HG03521 (cell line): ENCODE measurements around the gene ARRDC3.
"Not testable (repeated sequence)": the region's sequence is repeated elsewhere in the genome, so short reads cannot be mapped to it uniquely, and the experiment has no call there.

Experiments
- ATAC-seq: cut with Tn5 transposase; IDR thresholded peaks from one replicate; pipeline ENCODE4 v1.9.1; 2021; ENCODE audit warnings: mild to moderate bottlenecking, moderate library complexity; ENCODE audit not compliant: unreplicated experiment

The ARRDC3 gene, protein sequence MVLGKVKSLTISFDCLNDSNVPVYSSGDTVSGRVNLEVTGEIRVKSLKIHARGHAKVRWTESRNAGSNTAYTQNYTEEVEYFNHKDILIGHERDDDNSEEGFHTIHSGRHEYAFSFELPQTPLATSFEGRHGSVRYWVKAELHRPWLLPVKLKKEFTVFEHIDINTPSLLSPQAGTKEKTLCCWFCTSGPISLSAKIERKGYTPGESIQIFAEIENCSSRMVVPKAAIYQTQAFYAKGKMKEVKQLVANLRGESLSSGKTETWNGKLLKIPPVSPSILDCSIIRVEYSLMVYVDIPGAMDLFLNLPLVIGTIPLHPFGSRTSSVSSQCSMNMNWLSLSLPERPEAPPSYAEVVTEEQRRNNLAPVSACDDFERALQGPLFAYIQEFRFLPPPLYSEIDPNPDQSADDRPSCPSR

DNA sequence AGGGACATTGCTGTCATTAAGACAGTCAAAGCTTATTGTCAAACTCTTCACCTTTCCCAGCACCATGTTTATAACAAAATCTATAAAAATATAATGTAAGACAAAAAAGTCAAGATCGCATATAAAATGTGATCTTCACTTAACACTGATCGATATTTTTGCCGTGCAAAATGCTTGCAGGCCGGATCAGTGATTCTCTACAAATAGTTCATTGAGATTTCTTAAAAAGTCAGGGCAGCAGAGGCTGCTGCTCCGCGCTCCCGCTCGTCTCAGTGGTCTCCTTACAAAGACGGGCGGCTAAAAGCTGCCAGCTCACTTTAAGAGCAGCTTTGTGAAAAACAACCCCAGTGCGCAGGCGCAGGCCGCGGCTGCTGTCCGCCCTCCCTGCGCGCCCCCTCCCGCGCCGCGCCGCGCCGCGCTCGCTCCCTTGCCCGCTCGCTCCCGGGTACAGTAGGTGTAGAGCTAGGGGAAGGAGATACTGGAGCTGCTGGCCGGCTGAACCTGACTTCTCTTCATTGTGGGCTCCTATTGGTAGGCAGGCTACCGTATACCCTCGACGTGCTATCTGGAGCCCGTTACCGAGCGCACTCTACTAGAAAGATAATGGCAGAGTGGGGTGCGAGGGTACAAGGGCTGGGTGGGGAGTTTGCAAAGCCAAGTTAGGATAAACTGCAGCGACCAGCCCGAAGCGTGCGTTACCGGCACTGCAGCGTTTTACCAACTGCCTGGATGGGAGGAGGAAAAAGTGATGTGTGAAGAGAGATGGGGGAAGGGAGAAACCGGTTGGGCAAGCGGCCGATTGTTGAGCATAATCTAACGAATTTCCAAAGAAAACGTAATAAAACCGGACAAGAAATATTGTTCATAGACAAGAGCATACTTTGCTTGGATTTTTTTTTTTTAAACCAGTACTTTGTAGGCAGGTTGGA is at the start of gene ARRDC3:
ARRDC3 (minus strand) TSS at position 291 of the 929 bp plus-strand sequence; CDS start at position 66, 225 bp downstream.
- peak; percentile 37 for ATAC-seq

DNA sequence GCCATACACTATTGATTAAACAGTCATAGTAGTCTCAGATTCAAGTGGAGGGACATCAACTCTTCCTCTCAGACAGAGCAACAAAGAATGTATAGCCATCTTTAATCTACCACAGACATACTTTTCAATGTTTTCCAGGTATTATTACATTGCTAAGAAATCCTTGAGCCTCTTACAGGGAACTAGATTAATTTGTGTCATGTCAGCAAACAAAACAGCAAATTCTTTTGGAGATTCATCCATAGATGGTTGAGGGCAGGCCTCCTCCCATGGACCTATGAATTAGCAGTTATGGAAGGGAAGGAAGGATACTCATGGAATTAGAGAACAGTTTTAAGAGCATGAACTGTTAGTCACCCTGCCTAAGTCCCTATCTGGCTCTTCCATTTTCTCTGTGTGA is 47.8 kb upstream of the ARRDC3 start:
- no peak for ATAC-seq

DNA sequence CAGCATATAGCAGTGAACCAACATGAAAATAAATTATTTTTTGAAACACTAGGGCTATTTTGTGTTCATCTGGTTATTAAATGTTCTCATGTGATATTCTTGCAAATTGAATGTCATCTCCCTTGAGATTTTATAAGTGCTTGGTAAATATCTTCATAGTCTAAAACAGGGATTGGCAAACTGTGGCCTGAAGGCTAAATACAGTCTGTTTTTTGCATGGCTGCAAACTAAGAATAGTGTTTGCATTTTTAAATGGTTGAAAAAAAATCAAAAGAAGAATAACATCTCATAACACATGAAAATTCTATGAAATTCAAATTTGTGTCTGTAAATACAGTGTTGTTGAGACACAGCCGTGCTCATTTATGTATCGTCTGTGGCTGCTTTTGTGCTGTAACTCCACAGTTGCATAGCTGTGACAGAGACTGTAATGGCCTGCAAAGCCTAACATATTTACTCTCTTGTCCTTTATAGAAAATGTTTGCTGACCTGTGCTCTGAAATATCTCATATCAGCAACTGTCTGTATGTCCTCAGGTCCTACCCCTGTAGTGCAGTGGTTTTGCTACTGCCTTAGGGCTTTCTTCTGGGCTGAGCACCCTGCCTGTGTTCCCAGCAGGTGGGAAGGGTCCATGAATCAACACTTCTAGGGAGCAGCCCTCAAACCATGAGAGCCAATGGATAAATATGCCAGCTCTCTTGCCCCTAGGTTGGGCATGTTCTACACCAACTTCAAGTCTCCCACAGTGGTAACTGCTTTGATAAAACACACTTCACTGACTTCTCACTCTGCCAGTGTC is 41.7 kb upstream of the ARRDC3 start:
- no peak for ATAC-seq

DNA sequence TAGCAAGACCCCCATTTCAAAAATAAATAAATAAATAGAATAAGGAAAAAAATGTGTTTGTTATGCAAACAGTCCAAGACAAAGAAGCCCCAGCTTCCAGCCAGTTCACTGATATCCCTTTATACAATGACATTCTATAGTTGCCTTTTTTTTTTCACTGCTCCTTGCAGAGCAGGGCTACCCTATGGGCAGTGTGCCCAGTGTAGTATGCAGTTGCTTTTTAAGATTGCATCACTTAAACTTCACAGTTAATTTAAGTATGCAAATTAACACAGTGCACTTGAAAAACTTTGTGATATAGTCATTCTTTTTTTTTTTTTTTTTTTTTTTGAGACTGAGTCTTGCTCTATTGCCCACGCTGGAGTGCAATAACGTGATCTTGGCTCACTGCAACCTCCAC is 40.8 kb upstream of the ARRDC3 start:
- no peak for ATAC-seq

DNA sequence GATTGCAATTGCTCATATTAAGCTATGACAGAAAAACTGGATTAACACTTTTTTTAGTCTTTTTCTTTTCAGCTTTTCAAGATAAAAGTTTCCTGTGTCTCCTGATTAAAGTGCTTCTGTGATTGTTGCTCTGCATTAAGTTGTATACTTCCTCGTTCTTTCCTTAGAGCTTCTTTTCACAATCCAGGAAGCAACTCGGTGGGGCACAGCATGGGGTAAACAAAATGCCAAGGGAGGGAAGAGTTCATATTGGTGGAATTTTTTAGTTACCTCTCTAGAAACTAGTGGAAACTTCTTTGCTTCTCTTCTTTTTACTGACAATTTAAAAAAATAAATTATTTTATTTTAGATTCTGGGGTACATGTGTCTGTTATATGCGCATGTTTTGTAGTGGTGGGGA is 37.8 kb upstream of the ARRDC3 start:
- no peak for ATAC-seq

DNA sequence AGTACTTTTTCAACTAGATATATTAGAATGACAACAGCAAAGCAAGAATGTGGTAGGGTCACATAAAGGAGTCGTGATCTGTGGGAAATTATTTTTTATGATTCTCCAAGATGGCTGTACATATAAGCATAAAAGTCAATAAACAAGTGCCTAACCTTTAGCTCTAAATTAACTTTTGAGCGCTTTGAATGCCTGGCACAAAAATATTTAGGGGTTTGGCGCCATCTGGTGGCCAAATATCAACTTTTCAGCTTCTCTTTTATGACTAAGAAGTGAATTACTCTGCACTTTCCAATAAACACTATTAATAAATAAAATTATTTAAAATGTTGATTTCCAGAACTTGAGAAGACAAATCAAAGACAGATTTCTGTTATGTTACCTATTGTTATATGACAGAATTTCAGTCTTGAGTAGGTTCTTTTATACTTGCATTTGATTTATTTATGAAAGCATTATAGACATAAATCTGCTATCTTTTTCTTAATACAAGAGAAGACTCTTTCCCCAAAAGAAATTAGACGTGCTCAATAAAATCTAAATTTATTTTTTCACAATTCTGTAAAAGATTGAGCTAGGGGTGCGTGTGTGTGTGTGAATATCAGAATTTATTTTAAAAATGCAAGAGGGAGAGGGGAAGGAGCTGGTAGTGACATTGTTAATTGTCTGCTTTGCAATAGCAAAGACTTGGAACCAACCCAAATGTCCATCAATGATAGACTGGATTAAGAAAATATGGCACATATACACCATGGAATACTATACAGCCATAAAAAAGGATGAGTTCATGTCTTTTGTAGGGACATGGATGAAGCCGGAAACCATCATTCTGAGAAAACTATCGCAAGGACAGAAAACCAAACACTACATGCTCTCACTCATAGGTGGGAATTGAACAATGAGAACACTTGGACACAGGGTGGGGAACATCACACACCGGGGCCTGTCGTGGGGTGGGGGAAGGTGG is 36.7 kb upstream of the ARRDC3 start:
- ATAC-seq, result no peak

DNA sequence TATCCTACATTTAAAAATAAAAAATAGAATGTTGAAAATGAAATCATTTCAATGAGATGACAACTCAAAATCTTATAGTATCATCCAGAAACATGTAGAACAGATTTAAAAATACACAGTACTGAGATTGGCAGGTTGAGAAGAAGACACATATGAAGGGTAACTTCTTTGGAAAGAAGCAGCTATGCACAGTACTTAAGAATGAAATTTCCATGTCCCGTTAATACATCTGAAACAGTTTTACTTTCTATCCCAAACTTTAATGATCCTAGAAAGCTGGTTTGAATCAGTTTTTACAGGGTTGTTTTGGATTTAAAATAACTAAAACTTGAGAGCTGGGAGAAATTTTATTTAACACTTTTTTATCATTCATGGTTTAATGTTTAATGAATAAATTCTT is 36.0 kb upstream of the ARRDC3 start:
- no peak for ATAC-seq

DNA sequence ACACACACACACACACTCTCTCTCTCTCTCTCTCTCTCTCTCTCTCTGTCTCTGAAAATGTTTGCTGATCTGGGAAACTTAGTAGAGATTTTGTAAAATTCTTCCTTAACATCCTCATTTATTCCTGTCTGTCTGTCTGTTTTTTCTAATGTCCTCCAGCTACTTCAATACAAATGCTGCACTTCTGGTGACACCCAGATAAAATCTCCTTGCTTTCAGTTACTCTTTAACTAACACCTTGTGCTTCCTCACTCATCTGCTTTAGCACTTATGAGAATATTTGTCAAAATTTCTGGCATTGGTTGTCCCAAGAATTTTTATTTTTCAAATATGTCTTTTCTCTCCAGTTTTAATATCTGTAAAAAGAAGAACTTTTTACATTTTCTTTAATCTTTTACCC is 35.0 kb upstream of the ARRDC3 start:
- ATAC-seq, result no peak

DNA sequence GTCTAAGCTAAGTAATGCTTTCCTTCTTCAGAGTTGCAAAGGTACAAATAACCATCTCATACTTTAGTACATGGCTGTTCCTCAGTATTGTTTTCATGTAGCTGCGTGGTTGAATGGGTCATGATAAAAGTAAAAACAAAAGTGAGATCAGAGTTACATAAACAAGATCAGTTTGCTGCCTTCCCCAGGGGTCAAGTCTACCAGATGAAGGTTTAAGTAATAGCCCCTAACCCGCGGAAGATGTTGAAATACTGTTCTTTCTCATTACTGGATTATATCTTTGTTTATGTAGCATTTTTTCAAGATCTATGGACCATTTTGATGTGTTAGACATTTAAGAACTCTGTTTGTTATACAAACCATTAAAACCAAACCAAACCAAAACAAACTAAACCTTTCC is 34.1 kb upstream of the ARRDC3 start:
- ATAC-seq, result no peak

DNA sequence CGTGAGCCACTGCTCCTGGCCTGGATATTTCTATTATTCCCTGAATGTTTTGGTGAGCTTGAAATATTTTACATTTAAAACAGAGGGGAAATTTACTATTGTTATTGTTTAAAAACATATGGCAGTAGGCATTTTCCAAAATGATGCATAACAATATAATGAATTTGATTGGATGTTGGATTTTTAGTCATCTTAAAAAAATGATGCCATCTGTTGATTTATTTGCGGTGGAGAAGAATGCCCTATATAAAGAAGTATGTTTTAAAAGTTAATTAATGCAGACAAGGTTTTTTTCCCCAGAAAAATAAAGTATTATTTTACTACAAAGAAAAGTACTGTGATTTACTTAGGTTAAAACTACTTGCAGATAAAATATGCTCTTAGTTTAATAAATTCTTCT is 33.4 kb upstream of the ARRDC3 start:
- no peak for ATAC-seq

DNA sequence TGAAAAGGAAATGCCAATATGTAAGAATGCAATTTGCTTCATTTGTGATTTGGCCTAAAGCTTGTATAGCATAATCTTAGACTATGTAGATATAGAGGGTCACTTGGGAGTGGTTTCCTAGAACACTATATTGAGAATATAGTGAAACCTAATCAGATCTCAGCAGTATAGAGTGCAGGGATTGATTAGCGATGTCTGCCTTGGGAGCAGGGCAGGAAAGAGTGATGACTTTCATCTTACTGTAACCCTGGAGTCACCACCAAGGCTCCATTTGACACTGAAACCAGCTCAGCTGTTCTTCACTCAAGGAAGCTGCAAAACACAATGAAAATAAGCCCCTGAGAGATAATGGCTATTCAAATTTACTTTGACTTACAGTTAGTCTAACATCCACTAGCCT is 26.2 kb upstream of the ARRDC3 start:
- no peak for ATAC-seq

DNA sequence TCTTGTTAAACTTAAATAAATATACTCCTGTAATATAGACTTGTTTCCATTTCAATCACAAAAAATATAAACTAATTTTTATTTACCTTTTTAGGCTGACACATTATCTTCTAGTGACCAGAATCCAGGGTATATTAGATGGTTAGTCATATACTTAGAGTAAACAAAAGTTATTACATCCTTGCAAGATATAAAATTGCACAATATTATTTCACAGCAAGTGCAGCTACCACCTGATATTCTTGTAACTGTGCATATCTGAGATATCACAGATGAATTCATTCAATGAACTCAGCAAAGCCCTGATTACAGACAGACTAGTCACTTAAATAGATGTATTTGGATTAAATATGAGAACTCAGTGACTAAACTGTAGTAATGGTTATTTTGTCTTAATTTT is 25.6 kb upstream of the ARRDC3 start:
- no peak for ATAC-seq

DNA sequence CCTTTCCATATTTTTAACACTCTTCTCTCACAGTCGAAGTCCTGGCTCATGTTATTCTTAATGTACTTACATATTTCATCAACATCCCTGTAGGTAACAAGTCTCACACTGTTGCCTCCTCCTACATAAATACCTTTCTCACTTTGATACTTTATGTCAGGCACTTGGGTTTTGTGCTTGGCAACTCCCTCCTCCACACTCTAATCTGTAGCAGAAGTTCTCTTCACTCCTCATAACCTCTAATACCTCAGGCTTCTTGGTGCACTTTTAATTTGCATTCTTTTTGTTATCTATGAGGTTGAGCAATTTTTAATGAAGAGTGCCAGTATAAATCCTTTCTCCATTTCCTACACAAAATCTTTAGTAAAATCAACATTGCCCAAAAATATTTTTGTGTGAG is 24.1 kb upstream of the ARRDC3 start:
- ATAC-seq, result no peak

DNA sequence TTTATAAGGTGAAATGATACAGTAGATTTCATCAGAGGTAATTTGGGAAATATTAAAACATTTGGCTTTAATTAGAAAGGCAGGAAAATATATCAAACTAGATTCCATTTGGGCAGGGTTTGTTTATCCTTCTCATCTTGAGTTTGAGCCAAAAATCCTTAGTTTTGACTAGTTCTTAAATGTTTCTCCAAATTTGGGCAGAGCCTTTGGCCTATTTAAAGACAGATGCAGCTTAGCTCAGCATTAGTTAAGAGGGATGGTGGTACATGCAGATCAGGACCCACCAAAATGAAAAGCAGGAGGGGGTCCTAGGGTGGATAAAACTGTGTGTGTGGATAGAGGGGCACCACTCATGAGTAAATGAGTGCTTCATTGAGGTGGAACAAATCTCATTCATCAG is 20.3 kb upstream of the ARRDC3 start:
- no peak for ATAC-seq

DNA sequence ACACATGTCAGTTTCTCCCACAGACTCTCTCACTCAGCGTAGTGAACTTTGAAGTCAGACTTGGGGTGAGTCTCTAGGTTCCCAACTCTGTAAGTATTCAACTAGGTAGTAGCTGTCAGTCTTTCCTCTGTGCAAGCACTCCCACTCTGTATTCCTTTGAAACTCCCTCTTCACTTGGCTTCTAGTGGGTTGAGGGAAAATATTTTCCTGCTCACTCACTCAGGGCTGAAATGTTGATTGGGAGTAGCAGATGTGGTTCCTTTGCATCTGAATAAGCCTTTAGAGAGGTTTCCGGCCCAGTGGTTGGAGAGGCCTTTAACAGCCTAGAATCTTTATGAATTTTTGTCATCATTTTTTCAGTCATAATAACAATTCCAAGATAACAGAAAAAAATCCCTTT is 18.1 kb upstream of the ARRDC3 start:
- ATAC-seq, result no peak

DNA sequence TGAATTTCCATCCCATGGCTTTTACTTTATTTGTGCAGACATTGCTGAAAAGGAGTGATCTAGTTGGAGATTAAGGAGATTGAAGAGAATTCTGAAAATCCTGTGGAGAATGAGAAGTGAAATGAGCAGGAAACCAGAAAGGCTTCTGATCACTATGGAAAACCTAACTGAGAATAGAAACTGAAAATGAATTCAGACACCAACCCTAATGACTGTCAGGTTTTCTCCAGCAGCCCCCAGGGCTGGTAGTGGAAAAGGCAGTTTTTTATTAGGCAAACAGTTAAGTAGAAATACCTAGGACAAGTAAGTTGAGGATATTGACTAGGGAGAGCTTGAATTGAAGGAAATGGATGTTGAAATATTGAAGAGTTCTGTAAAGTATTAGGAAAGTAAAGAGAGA is 14.7 kb upstream of the ARRDC3 start:
- no peak for ATAC-seq

DNA sequence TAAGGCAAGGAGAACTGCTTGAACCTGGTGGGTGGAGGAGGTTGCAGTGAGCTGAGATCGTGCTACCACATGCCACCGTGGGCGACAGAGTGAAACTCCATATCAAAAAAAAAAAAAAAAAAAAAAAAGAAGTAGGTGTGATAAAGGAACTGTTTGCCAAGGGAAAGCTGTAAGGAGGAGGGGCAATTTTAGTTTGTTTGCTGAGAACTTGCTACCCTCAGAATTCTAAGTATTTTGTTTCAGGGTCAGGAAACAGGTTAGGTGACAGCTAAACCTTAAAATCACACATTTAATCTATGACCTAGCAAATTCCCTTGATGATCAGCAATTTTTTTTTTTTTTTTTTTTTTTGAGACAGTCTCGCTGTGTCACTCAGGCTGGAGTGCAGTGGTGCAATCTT is 7.2 kb upstream of the ARRDC3 start:
- ATAC-seq, result no peak

DNA sequence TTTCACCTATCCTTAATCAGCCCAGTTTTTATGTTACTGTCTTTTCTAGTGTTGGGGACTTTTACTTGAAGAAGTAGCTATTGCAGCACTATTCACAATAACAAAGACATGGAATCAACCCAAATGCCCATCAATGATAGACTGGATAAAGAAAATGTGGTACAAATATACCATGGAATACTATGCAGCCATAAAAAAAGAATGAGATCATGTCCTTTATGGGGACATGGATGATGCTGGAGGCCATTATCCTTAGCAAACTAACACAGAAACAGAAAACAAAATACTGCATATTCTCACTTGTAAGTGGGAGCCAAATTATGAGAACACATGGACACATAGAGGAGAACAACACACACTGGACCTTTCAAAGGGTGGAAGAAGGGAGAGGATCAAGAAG is 6.4 kb upstream of the ARRDC3 start:
- not testable (repeated sequence) for ATAC-seq

DNA sequence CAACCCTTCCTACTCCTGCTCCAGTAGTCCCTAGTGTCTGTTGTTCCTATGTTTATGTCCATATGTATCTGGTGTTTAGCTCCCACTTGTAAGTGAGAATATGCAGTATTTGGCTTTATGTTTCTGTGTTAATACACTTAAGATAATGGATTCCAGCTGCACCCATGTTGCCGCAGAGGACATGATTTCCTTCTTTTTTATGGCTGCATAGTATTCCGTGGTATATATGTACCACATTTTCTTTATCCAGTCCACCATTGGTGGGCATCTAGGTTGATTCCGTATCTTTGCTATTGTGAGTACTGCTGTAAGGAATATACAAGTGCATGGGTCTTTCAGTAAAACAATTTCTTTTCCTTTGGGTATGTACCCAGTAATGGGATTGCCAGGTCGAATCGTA is 5.2 kb upstream of the ARRDC3 start:
- ATAC-seq, result no peak

DNA sequence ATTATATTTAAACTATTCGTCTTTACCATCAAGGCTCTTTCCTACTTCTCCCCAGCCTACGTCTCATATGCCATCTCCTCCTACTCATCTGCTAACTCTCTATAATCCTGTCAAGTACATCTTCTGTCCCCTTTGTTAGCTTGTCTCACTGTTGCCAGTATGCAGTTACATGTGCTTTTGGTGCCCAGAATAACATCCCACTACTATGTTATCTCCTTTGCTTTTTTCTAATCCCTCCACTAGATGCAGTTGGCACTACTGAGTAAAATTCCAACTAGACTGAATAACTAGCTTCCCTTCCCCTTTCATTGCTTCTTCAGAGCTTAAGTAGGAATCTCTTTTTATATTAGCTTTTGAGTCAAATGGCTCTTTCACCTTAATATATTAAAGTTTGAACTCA is 3.0 kb upstream of the ARRDC3 start:
- no peak for ATAC-seq
